GM19099 (cell line): ENCODE data around the gene ZNF211.

ENCODE experiments used
- POLR2A ChIP-seq: IDR thresholded peaks from 3 replicates; pipeline ENCODE4 v1.6.1; 2011; ENCODE audit warnings: low read depth; ENCODE audit not compliant: insufficient read length; ENCODE audit errors: extremely low read depth

Gene ZNF211

DNA sequence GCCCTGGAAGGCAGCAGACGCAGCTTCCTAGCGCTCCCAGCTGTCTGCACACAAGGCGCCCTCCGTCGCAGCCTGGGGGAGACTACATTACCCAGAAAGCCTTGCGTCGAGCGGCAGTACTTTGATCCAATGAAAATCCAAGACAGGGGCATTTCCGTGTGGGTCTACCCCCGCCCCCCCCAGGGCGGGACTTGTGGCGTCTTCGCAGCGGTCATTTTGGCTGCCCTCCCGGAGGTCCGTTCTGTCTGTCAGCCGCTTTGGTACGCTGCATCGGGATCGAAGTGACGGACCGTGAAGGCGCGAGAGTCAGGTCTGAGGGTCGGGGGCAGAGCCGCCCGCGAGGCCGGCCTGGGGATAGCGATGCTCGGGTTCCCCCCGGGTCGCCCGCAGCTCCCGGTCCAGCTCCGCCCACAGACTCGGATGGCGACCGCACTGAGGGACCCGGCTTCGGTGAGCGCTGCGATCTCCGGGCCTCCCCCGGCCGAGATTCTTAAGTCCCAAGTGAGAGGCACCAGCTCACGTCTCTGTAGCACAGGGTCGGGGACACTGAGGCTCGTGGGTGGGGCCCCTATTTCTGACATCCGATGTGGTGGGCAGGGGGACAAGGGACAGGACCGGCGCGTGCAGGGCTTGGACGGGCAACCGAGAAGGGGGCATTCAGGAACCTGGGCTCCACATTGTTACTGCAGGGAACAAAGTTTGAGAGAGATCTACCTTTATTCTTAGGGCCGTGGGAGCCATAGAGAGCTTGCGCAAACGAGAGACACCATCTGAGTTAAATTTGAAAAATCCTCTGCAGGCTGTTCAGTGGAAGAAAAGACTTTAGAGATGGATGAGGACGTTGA lies at the start of gene ZNF211:
TSS of gene ZNF211 (plus strand) at position 182 of the 845 bp plus-strand sequence. CDS start at position 361, 179 bp downstream.
- TF ChIP-seq POLR2A, result peak; percentile 73

DNA sequence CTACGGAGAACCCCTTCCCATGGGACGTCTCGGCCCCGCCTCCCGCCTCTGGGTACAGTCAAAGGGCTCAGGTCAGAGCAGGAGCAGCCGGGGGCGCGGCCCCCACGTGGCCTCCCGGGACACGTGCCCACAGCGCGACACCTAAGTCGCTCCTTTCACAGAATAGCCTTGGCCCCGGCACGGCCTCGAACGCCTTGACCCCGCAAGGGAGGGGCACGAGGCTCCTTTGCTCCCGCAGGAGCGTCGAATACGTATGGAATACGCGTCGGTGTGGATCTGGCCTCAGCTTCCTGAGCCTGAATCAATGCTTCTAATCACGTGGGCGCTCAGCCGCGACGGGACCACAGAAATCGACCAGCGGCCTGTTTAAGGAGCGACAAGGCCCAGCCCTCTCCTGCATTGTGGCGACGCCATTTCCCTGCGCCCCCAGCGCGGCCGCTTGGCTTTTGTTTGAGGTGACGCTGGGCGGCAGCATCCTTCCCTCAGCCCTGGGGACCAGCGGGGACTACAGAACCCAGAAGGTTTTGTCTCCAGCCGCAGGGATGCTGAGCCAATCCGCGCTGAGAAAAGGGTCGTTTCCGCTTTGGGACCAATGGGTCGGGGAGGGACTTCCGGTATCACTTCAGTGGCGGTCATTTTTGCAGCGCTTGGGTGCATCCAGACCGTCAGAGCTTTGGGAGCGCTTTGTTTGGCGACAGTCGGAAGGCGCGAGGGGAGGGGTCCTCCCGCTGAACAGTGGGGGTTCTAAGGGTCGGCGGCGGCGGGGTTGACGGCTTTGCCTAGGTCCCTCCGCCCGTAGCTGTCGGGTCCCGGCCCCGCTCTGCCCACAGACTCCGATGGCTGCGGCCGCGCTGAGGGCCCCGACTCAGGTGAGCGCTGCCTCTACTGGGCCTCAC lies 49.2 kb upstream of the ZNF211 start, which contains the start of gene ZIK1:
TSS of gene ZIK1 (plus strand) at position 625 of the 896 bp plus-strand sequence. CDS start at position 837, 212 bp downstream.
- no peak for TF ChIP-seq POLR2A

DNA sequence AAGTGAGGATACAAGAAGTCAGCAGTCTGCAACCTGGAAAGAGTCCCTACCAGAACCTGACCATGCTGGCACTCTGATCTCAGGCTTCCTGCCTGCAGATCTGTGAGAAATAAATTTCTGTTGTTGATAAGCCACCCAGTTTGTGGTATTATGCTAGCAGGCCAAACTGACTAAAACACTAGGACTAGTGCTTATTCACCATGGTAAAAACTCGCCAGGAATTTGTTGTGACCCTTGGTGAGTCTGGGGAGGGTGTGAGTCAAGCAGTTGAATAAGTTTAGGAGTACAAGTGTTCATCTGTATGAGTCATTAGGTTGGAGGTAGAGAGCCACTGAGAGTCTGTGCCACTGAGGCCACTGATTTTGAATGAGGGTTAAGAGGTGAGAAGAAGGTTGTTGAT lies 45.4 kb upstream of the ZNF211 start:
- TF ChIP-seq POLR2A, result no peak

DNA sequence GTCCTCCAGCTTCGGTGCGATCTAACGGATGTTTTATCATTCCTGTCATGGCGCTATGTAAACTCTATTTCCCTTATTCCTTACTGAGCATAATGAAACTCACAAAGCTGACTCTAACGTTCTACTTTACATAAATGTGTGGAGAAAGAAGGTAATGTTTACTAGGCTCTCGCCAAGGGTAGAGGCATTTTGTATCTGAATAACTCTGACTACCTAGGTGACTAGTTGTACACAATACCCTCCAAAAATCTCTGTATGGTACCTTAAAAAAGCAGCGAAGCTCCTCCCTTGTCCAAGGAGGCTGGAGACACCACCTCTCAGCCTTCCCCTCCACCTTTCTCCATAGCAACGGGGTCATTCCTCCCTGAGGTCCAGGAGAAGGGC lies 33.6 kb upstream of the ZNF211 start:
- no peak for TF ChIP-seq POLR2A

DNA sequence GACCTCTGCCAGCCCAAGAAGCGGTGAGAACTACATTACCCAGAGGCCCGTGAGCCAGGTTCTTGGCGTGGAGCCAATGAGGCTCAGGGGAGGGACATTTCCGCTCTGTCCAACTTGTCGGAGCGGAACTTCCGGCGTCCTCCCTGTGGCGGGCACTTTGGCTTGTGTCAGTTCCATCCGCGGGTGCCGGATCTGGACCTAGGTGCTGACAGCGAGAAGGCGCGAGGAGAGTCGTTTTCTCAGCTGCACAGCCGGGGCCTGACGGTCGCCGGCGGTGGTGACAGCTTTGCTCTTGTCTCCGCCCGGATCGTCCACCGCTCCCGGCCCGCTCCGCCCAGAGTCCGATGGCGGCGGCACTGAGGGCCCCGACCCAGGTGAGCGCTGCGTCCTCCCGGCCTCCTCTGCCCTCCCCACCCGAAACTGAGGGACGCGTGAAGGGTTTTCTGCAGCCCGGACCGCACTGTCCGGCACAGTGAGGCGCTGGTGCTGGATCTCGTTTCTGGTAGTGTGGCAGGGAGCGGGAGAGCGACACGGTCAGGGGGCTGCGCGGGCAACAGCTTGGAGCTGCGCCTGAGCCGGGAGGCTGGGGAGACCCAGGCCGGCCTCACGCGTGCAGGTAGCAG lies 33.1 kb upstream of the ZNF211 start, which contains the start of gene ZNF530:
TSS of gene ZNF530 (plus strand) at position 125 of the 623 bp plus-strand sequence. CDS start 4,461 bp downstream, outside the sequence.
- peak; percentile 60 for TF ChIP-seq POLR2A

DNA sequence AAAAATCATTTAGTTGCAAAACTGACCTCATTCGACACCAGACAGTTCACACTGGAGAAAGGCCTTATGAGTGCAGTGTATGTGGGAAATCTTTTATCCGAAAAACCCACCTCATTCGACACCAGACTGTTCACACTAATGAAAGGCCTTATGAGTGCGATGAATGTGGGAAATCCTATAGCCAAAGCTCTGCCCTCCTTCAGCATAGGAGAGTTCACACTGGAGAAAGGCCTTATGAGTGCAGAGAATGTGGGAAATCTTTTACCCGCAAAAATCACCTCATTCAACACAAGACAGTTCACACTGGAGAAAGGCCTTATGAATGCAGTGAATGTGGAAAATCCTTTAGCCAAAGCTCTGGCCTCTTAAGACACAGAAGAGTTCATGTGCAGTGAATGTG lies 26.0 kb upstream of the ZNF211 start:
- no peak for TF ChIP-seq POLR2A

DNA sequence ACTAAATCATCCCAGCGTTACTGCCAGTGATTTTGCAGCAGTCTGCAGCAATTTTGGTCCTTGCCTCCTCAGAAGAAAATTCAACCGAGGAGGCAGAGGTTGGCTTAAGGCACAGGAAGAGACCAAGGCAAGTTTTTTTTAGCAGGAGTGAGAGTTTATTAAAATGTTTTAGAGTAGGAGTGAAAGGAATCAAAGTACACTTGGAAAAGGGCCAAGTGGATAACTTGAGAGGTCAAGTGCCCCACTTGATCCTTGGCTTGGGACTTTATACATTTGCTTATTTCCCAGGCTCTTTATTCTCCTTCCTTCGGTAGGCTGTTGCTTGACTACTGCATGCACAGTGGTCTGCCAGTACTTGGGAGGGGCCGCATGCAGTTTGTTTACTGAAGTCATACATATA lies 21.9 kb upstream of the ZNF211 start:
- TF ChIP-seq POLR2A, result no peak

DNA sequence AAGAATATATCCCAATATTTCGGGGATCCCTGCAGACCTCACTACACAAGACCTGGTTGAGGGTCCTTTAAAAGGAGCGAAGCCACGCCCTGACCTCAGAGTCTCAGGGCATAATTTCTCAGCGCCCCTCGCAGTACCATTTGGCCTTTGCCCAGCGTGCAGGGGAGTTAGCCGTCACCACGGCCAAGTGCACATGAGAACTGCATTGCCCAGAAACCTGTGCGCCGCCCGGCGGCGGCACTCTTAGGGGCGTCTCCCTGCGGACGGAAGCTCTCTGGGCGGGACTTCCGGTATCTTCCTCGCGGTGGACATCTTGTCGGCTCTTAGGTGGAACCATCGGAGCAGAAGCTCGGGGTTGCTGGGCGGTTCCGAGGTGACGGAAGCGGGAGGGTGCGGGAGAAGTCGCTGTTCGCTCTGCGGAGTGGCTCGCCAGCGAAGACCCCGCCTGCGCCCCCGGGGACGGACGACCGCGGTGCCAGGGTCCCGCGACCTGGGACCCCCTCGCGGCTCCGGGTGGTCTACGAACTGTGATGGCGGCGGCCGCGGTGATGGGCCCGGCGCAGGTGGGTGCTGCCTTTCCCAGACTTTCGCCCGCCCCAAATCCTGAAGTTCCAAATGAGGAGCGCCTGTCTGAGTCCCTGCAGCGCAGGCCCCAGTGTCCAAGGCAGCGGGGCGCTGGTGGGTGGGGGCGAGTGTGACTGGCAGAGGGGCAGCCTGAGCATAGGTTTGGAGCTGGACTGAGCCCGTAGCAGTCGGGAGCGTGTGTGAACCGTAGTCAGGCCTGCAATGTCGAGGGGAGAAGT lies 18.8 kb upstream of the ZNF211 start, which contains the start of gene ZNF134:
TSS of gene ZNF134 (plus strand) at position 302 of the 803 bp plus-strand sequence. CDS start 5,227 bp downstream, outside the sequence.
- peak; percentile 75 for TF ChIP-seq POLR2A

DNA sequence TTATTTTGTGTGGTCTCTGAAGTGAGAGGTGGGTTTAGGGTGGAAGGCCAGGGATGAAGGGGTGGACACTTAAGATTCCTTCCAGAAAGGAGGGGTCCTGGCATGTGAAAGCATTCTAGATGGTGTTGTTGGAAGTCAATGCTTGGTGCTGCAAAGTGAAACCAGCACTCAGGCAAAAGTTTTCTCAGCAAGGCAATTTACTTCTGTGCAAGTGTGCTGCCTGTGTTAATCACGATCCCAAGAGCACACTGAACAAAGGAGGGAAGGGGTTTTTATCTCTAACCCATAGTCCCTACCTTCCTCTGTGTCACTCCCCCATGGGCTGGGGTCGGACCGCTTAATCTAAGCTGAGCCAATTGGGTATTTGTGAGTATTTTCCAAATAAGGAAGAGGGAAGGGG lies 17.6 kb upstream of the ZNF211 start:
- no peak for TF ChIP-seq POLR2A

DNA sequence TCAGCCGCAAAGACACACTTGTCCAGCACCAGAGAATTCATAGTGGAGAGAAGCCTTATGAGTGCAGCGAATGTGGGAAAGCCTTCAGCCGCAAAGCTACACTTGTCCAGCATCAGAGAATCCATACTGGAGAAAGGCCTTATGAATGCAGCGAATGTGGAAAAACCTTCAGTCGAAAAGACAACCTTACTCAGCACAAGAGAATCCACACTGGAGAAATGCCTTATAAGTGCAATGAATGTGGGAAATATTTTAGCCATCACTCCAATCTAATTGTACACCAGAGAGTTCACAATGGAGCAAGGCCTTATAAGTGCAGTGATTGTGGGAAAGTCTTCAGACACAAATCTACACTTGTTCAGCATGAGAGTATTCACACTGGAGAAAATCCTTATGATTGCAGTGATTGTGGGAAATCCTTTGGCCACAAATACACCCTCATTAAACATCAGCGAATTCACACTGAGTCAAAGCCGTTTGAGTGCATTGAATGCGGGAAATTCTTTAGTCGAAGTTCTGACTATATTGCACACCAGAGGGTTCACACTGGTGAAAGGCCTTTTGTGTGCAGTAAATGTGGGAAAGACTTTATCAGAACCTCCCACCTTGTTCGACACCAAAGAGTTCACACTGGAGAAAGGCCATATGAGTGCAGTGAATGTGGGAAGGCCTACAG lies 12.2 kb upstream of the ZNF211 start:
- TF ChIP-seq POLR2A, result no peak

DNA sequence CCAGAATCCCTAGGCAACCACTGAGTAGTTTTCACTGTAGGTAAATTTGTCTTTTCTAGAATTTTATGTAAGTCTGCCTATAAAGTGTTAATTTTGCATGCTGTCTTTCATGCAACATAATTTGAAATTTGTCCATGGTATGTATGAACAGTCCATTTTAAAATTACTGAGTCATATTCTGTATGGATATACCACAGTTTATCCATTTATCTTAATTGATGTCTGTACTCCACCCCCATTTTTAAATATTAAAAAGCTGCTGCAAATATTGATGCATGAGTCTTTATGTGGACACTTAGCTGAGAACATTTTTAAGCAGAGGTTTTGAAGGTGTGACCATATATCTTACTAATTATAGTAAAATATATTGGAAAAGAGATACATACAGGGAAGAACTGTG lies 9.9 kb upstream of the ZNF211 start:
- TF ChIP-seq POLR2A, result no peak

DNA sequence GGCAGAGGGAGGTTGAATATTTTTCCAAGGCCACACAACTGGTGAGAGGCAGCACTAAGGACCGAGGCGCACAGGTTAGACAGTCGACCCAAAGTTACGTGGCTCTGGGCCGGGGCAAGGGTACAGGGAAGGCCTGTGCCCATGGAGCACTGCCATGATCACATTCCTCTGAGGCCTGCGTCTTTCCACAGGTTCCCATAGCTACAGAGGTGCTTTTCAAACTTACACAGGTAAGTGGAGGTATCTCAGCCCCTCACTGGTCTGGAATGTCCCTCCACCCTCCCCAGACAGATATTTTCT lies 814 bp downstream of the ZNF211 start:
- TF ChIP-seq POLR2A, result no peak

DNA sequence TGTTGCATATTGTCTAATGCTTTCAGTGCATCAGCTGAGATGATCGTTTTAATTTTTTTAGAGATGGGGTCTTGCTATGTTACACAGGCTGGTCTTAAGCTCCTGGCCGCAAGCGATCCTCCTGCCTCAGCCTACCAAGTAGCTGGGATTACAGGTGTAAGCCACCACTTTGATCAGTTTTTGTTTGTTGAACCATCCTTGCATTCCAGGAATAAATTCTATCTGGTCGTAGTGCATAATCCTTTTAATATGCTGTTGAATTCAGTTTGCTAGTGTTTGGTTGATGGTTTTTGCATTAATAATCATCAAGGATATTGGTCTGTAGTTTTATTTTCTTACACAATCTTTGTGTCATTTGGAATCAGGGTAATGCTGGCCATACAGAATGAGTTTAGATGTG lies 4.4 kb downstream of the ZNF211 start:
- no peak for TF ChIP-seq POLR2A
